ENCODE results near the gene DCAF17. TPM values are rescaled to one million over a fixed set of nuclear protein-coding genes. Genes with fewer than 3 reads are reported as not detected.

Gene DCAF17
- total RNA-seq, 3 donors from 2014 or later (not counting 1 experiment from before 2014, with no cell fraction given) = 20.0 to 33.8 (median 30.7) TPM

- Mint-ChIP-seq H3K4me3 (peak overlapping the region; percentile 86), H3K27ac (peak overlapping the region; percentile 86 to 93), H3K9me3 (no peaks in the 10 kb centered on the region), H3K27me3 (ENCODE audit: low read depth in 2 of 2) (no peaks in the 10 kb centered on the region), H3K36me3 (no peaks in the 10 kb centered on the region), H3K4me1 (peaks cover 70 to 77% of the 10 kb centered on the region in 2 donors)
- Histone ChIP-seq H3K27ac (ENCODE audit: low read length) (peak overlapping the region; percentile 55), H3K9me3 (ENCODE audit: control insufficient read depth, insufficient read depth, low read length) (no peaks in the 10 kb centered on the region), H3K36me3 (ENCODE audit: control insufficient read depth, insufficient read depth, low read length) (peaks cover 6% of the 10 kb centered on the region), H3K4me1 (ENCODE audit: control insufficient read depth, insufficient read depth, low read length) (peaks cover 11% of the 10 kb centered on the region), H3K27me3 (ENCODE audit: control insufficient read depth, insufficient read depth, low read length) (no peaks in the 10 kb centered on the region), H3K4me3 (ENCODE audit: low read length) (no peak overlapping the region)
- intact Hi-C loops (cut with micrococcal nuclease) = no loop called here
- TF ChIP-seq CTCF (IDR thresholded peaks at IDR 0.05) = no peak
- no CpG with 5 or more reads among the region's 1 CpG for WGBS (ENCODE audit: insufficient coverage)
- ATAC-seq (peak; percentile 58 to 69 (median 58)), DNase-seq (no peak)
Measured at GRCh38 chr2:171485116-171485515, 51.1 kb downstream of the DCAF17 start.

- DNase-seq (no peak), ATAC-seq (no peak)
- no peak overlapping the region for H3K4me3 ChIP-seq (ENCODE audit: low read length)
- H3K4me1 ChIP-seq (ENCODE audit: control insufficient read depth, insufficient read depth, low read length) = peaks cover 11% of the 10 kb centered on the region
- no peaks in the 10 kb centered on the region for H3K9me3 ChIP-seq (ENCODE audit: control insufficient read depth, insufficient read depth, low read length)
- intact Hi-C loops (cut with micrococcal nuclease) = no loop called here
- Mint-ChIP-seq H3K4me3 (no peak overlapping the region), H3K27me3 (ENCODE audit: low read depth in 2 of 2) (no peaks in the 10 kb centered on the region), H3K9me3 (no peaks in the 10 kb centered on the region), H3K27ac (no peak overlapping the region), H3K4me1 (peaks cover 56 to 64% of the 10 kb centered on the region in 2 donors), H3K36me3 (no peaks in the 10 kb centered on the region)
- TF ChIP-seq CTCF (IDR thresholded peaks at IDR 0.05) = no peak
- H3K27me3 ChIP-seq (ENCODE audit: control insufficient read depth, insufficient read depth, low read length) = no peaks in the 10 kb centered on the region
- no peak overlapping the region for H3K27ac ChIP-seq (ENCODE audit: low read length)
- over 99% methylated on average over 6 of the region's 6 CpGs for WGBS (ENCODE audit: insufficient coverage)
- no peaks in the 10 kb centered on the region for H3K36me3 ChIP-seq (ENCODE audit: control insufficient read depth, insufficient read depth, low read length)
Measured at GRCh38 chr2:171487201-171487600, 53.2 kb downstream of the DCAF17 start.

GRCh38 chr2:171487803-171488259 is 53.8 kb downstream of the DCAF17 start:
- H3K4me3 Mint-ChIP-seq = no peak overlapping the region
- Histone ChIP-seq H3K9me3 (ENCODE audit: control insufficient read depth, insufficient read depth, low read length) (no peaks in the 10 kb centered on the region), H3K4me1 (ENCODE audit: control insufficient read depth, insufficient read depth, low read length) (peaks cover 9% of the 10 kb centered on the region), H3K4me3 (ENCODE audit: low read length) (no peak overlapping the region), H3K36me3 (ENCODE audit: control insufficient read depth, insufficient read depth, low read length) (no peaks in the 10 kb centered on the region), H3K27ac (ENCODE audit: low read length) (no peak overlapping the region), H3K27me3 (ENCODE audit: control insufficient read depth, insufficient read depth, low read length) (no peaks in the 10 kb centered on the region)
- no peaks in the 10 kb centered on the region for H3K9me3 Mint-ChIP-seq
- H3K36me3 Mint-ChIP-seq = no peaks in the 10 kb centered on the region
- ATAC-seq = no peak
- intact Hi-C loops (cut with micrococcal nuclease) = no loop called here
- H3K4me1 Mint-ChIP-seq = peaks cover 50 to 58% of the 10 kb centered on the region in 2 donors
- TF ChIP-seq CTCF (IDR thresholded peaks at IDR 0.05) = no peak
- WGBS (ENCODE audit: insufficient coverage) = 100% methylated on average over 4 of the region's 4 CpGs
- H3K27ac Mint-ChIP-seq = peak overlapping the region in 1 of 2 donors; percentile 44
- no peak for DNase-seq
- no peaks in the 10 kb centered on the region for H3K27me3 Mint-ChIP-seq (ENCODE audit: low read depth in 2 of 2)

GRCh38 chr2:171490577-171490976 is 56.6 kb downstream of the DCAF17 start:
- no peak for TF ChIP-seq CTCF (IDR thresholded peaks at IDR 0.05)
- Histone ChIP-seq H3K27ac (ENCODE audit: low read length) (no peak overlapping the region), H3K4me1 (ENCODE audit: control insufficient read depth, insufficient read depth, low read length) (peaks cover 5% of the 10 kb centered on the region), H3K27me3 (ENCODE audit: control insufficient read depth, insufficient read depth, low read length) (no peaks in the 10 kb centered on the region), H3K4me3 (ENCODE audit: low read length) (no peak overlapping the region), H3K36me3 (ENCODE audit: control insufficient read depth, insufficient read depth, low read length) (no peaks in the 10 kb centered on the region), H3K9me3 (ENCODE audit: control insufficient read depth, insufficient read depth, low read length) (no peaks in the 10 kb centered on the region)
- intact Hi-C loops (cut with micrococcal nuclease) = no loop called here
- H3K9me3 Mint-ChIP-seq = no peaks in the 10 kb centered on the region
- H3K36me3 Mint-ChIP-seq = no peaks in the 10 kb centered on the region
- no peak overlapping the region for H3K27ac Mint-ChIP-seq
- H3K4me3 Mint-ChIP-seq = no peak overlapping the region
- 94% methylated on average over 2 of the region's 2 CpGs for WGBS (ENCODE audit: insufficient coverage)
- ATAC-seq (no peak), DNase-seq (no peak)
- peaks cover 28 to 34% of the 10 kb centered on the region in 2 donors for H3K4me1 Mint-ChIP-seq
- H3K27me3 Mint-ChIP-seq (ENCODE audit: low read depth in 2 of 2) = no peaks in the 10 kb centered on the region
